Measurements from ENCODE around the gene SLC15A2.
"Not testable (repeated sequence)": the region's sequence is repeated elsewhere in the genome, so short reads cannot be mapped to it uniquely, and the experiment has no call there.

SLC15A2 gene

DNA sequence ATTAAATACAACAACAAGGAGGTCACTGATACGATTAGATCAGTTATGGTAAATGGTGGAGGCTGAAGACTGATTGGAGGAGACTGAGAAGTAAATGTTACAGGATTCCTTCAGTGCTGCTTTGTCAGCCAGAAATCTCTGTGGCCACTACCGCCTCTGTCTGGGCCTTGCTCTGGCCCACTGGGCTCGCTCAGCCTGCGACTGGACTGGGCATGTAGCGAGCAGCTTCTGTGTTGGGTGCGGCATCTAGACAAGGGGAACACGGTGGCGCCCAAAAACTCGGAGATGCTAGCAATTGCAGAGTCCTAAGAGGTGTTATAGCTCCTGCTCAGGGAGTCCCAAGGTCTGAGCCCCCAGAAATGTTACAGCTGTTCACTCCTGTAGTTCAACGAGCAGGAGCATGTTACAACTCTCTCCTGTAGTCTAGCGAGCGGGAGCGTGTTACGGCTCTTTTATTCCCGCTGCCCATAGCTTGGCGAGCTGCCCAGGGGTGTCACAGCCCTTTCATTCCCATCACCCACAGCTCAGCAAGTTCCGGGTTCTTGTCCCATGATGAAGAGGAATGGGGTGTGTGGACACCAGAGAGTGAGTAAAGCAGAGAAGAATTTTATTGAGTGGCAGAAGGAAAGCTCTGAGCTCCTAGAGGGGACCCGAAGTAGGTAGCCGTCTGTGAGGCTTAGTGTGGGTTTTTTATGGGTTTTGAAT is 24.7 kb downstream of the SLC15A2 start:
- DNase-seq (ENCODE audit: low read depth in 2 of 2, low spot score in 1 of 2): no peak

DNA sequence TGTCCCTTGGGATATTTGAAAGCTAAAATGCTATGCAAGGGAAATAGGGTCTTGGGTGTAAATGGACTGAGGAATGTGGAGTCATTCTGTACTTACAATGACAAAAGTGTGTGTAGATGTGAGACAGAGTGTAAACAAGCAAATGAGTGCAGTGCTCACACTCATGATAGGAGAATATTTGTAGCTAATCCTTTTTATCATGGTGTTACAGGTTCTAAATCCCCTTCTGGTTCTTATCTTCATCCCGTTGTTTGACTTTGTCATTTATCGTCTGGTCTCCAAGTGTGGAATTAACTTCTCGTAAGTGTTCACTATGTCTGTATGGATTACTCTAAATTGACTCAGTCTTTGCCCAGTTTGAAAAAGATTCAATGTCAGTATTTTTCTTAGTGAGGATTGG is 30.5 kb downstream of the SLC15A2 start:
- DNase-seq (ENCODE audit: low read depth in 2 of 2, low spot score in 1 of 2): no peak

DNA sequence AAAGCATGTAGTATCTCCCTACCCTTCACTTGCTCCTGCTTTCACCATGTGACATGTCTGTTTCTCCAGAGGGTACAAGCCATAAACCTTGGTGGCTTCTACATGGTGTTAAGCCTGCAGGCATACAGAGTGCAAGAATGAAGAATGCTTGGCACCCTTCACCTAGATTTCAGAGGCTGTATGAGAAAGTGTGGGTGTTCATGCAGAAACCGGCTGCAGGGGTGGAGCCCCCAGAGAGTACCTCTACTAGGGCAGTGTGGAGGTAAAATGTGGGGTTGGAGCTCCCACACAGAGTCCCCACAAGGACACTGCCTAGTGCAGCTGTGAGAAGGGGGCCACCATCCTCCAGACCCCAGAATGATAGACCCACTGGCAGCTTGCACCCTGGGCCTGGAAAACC is 32.2 kb downstream of the SLC15A2 start:
- no peak for DNase-seq (ENCODE audit: low read depth in 2 of 2, low spot score in 1 of 2)

DNA sequence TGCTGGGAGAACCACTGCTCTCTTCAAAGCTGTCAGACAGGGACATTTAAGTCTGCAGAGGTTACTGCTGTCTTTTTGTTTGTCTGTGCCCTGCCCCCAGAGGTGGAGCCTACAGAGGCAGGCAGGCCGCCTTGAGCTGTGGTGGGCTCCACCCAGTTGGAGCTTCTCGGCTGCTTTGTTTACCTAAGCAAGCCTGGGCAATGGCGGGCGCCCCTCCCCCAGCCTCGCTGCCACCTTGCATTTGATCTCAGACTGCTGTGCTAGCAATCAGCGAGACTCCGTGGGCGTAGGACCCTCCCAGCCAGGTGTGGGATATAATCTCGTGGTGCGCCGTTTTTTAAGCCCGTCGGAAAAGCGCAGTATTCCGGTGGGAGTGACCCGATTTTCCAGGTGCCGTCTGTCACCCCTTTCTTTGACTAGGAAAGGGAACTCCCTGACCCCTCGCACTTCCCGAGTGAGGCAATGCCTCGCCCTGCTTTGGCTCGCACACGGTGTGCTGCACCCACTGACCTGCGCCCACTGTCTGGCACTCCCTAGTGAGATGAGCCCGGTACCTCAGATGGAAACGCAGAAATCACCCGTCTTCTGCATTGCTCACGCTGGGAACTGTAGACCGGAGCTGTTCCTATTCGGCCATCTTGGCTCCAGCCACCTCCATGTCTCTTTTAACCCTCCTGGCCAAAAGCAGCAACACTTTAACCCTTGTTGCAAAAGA is 44.1 kb downstream of the SLC15A2 start:
- not testable (repeated sequence) for DNase-seq (ENCODE audit: low read depth in 2 of 2, low spot score in 1 of 2)

DNA sequence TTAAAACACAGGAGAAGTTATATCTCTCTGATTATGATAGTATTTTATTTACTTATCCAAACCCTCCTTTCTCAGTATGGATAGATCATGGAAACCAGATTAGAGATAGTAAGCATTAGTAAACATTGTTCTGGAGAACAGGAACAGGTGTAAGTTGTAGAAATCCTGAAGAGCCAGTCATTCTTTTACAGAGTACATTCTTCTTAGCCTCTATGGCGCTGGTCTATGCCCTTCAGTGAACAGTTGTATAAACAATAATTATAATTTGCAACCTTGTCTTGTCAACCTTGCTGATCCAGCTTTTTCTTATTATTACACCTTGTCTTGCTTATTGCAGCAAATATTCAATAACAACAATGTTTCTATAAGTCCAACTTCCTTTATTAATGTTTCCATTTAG is 47.4 kb downstream of the SLC15A2 start:
- DNase-seq (ENCODE audit: low read depth in 2 of 2, low spot score in 1 of 2): no peak

DNA sequence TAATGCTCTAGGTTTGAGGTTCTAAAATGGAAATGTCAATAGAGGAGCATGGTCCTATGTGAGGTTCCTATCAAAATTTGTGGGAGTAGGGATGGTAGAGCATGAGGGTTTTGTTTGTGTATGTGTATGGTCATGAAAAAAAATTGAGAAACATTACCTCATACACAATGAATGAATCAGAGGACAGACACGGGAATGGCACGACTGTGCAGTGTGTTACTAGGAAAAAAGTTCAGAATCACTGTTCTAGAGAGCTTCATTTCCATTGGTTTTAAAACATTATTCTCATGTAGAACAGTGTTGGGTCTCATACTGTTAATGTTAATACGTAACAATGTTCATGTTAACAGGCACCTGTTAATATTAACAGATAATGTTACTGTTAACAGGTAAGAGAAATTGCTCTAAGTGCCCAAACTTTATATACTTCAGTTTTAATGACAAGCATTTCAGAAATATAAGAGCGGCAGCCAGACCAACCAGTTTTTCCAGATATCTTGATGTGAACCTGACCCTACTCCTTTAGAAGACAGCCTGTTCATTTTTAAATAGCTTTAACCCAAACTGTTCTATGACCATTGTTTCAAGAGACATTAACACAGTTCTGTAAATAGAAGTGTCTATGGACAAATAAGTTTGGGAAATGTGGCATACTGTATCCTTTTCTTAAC is 48.0 kb downstream of the SLC15A2 start:
- no peak for DNase-seq (ENCODE audit: low read depth in 2 of 2, low spot score in 1 of 2)

DNA sequence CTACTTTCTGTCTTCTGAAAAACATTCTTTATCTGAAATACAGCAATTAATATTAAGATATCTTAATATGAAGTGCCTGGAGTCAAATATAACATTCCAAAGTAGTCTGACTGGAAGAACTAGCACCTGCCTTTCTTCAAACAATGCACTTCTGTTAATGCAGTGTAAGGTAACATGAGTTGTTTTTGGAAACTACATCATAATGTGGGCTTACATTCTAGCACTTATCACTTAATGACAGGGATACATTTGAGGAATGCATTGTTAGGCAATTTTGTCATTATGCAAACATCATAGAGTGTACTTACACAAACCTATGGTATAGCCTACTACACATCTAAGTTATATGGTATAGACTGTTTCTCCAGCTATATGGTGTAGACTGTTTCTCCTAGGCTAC is 49.2 kb downstream of the SLC15A2 start:
- no peak for DNase-seq (ENCODE audit: low read depth in 2 of 2, low spot score in 1 of 2)

DNA sequence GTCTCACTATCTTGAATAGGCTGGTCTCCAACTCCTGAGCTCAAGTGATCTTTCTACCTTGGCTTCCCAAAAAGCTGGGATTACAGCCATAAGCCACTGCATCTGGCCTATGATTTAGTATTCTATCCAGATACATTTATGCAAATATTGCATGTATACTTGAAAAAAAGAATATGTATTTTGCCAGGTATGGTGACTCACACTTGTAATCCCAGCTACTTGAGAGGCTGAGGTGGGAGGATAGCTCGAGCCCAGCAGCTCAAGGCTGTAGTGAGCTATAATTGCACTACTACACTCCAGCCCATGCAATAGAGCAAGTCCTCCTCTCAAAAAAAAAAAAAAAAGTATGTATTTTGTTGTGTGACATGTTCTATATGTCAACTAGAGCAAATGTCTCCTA is 54.4 kb downstream of the SLC15A2 start:
- no peak for DNase-seq (ENCODE audit: low read depth in 2 of 2, low spot score in 1 of 2)

DNA sequence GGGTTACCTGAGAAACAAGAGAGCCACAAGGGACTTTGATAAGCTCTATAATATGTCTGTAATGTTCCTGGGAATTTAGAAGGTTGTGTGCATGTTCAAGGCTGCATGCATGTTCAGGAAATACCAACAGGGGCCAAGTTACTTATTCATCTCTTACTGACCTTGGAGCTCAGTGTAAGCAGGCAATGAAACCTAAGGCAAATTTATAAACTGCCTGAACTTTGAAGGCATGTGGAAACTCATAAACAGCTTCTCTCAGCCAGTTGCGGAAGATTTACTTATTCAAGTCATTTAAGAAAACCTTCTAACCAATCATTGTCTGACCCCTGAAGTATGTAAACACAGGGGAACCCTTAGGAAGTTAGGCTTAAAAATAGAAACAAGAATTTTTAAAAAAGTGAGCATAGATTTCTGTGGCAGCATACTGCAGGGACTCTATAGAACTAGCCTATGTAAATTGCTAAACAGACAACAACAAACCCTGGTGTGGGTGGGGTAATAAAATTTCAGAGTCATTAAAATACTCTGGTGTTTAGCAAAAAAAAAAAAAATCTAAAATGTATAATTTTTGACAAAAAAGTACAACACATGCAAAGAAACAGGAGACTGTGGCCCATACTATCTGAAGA is 57.2 kb downstream of the SLC15A2 start:
- no peak for DNase-seq (ENCODE audit: low read depth in 2 of 2, low spot score in 1 of 2)

DNA sequence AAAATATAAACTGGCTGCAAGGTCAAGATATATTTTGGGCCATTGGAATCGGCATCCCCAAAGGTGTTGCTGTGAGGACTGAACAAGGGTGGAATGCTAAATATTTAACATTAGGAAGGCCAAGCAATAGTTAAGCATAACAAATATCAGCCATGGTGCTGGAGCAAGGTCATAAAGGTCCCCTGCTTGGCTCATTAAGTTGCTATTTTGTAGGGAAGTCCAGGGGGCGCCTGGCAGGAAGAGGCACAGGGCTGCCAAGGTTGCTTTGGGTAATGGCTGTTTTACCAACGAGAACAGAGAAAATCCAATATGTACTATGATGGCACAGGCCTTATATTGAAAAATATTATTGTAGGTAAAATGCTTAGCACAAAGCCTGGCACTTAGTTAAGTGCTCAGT is 62.2 kb downstream of the SLC15A2 start:
- DNase-seq (ENCODE audit: low read depth in 2 of 2, low spot score in 1 of 2): no peak

DNA sequence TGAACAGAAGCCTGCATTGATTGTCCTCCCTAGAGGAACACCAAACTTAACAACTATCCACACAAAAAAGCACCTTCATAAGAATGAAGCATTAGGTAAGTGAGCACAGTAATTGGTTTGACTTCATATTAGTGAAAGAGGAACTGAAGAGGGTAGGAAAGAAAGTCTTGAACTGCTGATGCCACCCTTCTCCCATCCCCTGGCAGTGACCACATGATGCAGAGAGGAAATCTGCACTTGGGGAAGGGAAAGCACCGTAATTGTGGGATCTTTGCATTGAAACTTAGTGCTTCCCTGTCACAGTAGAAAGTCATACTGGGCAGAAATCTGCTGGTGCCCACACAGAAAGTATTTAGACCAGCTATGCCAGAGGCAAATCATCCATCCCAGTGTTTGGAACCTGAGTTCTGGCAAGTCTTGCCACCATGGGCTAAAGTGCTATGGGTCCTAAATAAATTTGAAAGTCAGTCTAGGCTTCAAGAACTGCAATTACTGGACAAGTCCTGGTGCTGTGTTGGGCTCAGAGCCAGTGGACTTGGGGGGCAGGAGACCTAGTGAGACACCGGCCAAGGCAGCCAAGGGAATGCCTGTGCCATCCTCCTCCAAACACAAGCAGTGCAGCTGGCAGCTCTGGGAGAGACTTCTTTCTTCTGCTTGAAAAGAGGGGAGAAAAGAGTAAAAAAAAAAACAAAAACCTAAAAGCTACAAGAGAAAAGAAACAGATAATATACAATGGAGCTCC is 63.6 kb downstream of the SLC15A2 start:
- no peak for DNase-seq (ENCODE audit: low read depth in 2 of 2, low spot score in 1 of 2)

DNA sequence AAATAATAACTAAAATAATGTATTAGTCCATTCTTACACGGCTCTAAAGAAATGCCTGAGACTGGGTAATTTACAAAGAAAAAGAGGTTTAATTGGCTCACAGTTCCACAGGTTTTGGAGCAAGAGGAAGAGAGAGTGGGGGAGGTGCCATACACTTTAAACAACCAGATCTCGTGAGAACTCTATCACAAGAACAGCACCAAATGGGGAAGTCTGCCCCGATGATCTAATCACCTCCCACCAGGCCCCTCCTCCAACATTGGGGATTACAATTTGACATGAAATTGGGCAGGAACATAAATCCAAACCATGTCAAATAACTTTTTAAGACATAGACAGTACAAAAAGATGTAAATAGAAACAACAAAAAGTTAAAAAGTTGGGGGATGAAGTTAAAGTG is 64.6 kb downstream of the SLC15A2 start:
- no peak for DNase-seq (ENCODE audit: low read depth in 2 of 2, low spot score in 1 of 2)

DNA sequence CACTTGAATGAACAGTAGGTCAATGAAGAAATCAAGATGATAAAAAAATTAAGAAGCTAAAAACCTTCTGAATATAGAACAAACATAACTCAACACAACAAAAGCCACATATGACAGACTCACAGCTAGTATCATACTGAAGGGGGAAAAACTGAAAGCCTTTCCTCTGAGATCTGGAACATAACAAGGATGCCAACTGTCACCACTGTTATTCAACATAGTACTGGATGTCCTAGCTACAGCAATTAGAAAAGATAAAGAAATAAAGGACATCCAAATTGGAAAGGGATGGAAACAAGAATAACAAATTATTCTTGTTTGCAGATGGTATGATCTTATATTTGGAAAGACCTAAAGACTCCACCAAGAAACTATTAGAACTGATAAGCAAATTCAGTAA is 67.1 kb downstream of the SLC15A2 start:
- no peak for DNase-seq (ENCODE audit: low read depth in 2 of 2, low spot score in 1 of 2)

DNA sequence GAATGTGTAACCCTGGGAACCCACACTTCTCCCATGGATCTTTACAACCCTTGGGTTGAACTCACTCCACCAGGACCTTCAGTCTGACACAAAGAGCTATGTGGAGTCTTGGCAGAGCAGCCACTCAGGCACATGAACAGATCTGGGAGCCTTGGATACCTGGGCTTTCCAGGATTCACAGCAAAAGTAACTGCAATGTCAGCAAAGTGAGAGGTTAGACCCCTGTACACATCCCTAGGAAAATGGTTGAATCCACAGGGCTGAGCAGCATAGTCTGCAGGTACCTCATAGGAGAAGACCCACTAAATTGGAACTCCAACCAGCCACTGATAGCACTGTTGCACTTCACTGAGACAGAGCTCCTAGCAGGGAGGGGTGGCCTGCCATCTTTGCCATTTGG is 68.2 kb downstream of the SLC15A2 start:
- DNase-seq (ENCODE audit: low read depth in 2 of 2, low spot score in 1 of 2): no peak

DNA sequence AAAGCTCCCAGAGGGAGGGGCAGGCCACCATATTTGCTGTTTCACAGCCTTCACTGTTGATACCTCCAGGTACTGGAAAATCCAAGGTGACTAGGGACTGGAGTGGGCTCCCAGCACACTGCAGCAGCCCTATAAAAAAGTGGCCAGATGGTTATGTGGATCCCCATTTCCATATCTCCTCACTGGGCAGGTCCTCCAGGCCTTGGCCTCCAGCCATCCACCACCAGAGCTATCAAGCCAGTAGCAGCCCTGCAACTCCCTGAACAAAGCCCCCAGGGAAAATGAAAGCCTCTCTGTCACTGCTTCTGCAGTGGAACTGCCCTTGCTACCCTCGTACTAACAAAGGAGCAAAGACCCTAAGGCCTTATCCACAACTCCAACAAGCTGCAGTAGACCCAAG is 69.4 kb downstream of the SLC15A2 start:
- DNase-seq (ENCODE audit: low read depth in 2 of 2, low spot score in 1 of 2): no peak

DNA sequence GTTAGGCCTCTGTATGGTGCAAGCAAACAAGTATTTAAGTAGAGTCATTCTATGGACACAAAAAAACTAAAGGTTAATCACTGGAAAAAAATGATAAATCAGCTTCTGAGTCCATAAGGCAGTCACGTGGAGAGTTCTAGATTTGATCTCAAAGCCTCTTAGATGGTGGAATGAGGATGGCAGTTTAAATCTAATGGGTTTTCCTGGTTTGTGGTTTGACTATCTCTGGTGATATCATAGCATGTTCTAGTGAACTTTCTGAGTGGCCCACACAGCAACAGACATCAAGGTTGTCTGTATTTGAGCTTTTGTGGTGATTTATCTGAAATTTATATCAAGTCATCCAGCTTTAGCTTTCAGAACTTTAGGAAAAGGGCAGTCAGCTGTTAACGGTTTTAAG is 75.4 kb downstream of the SLC15A2 start:
- no peak for DNase-seq (ENCODE audit: low read depth in 2 of 2, low spot score in 1 of 2)

DNA sequence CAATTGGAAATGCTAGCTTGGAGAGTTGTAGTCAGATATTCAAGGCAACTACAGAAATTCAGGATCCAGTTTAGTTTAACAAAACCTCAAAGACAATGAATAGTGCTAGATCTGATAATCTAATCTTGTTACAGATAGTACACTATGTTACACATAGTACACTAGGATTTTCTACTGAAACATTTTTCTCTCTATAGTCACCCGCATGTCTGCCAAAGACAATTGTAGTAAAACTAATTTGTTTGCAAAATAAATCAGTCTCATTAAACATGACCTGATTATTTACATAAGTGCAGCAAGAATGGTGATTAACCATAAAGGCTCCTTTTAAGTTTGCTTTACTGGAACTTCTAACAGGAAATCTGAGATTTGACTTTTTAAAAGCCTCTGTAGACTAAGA is 75.8 kb downstream of the SLC15A2 start:
- DNase-seq (ENCODE audit: low read depth in 2 of 2, low spot score in 1 of 2): no peak

DNA sequence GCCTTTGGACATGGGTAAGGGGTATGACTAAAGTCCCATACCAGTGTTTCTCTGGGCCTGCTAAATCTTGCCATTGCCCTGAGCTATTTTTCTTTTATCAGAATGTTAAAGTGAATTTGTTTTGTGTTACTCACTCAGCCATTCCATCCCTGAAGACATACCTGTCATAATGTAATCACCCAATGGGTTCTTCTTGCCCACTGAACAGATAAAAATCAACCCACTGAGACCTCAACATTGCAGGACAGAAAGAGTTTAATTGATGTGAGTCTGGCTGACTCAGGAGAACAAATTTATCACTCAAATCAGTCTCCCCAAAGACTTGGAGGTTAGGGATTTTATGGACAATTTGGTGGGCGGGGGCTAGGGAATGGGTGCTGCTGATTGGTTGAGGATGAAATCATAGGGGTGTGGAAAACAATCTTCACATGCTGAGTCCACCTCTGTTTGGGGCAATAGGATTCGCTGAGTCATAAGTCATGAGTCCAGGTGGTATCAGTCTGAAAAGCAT is 80.5 kb downstream of the SLC15A2 start:
- no peak for DNase-seq (ENCODE audit: low read depth in 2 of 2, low spot score in 1 of 2)

DNA sequence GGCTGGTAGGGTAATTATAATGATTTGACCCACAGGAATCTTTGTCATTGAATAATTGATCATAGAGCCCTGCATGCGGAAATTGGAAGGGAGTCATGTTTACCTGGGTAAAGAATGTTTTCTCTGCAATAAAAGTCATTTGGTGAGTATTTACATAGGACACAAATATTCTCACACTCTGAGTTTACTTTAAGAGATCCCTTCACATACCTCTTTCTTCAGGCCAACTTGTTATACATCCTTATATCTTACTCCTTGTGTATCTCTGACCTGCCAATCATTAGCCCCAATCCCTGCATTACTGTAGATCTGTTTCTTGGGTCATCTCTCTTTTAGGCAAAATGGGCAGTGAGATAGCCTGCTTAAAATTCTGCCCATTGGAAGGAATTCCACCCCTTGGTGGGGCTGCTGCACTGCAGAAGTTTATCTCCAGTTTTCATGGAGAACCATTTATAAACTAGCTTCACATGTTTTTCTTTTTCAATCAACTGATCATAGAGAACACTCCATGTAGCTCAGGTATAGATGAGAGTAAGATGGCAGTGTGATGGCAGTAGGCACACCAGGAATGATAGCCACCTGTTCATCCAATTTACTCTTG is 81.6 kb downstream of the SLC15A2 start:
- no peak for DNase-seq (ENCODE audit: low read depth in 2 of 2, low spot score in 1 of 2)

DNA sequence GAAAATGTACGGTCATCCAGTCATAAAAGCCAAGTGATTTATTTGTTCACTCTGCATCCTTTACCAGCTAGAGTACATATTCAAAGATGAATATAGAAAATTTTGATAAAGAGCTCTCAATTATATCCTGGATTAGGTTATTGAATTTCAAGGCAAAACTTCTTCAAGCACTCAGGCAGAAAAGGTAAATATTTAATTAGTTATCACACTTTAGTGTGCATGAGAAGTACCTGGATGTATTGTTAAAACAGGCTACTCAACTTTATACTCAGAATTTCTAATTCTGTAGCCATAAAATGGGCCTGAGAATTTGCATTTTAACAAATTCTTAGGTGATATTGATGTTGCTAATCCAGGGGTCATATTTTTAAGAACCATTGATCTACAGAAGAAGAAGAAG is 82.5 kb downstream of the SLC15A2 start:
- DNase-seq (ENCODE audit: low read depth in 2 of 2, low spot score in 1 of 2): no peak

DNA sequence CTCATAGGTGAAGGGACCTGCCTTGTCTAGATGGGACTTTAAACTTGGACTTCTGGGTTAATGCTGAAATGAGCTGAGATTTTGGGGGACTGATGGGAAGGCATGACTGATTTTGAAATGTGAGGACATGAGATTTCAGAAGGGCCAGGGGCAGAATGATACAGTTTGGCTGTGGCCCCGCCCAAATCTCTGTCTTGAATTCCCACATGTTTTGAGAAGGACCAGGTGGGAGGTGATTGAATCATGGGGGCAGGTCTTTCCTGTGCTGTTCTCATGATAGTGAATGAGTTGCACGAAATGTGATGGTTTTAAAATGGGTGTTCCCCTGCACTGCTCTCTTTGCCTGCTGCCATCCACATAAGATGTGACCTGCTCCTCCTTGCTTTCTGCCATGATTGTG is 85.0 kb downstream of the SLC15A2 start:
- no peak for DNase-seq (ENCODE audit: low read depth in 2 of 2, low spot score in 1 of 2)

Data from stimulated activated CD8-positive, alpha-beta memory T cell treated with anti-CD3 and anti-CD28 coated beads, Interleukin-4, amount 100 ng/mL, for 4 hours (primary cell).